ENCODE data around the gene GABRG1. TPM values are rescaled to one million over a fixed set of nuclear protein-coding genes. Genes with fewer than 3 reads are reported as not detected.

GABRG1 gene
- total RNA-seq, 1 donor from 2014 or later: not detected

GRCh38 chr4:45992728-45993127 is 131.1 kb downstream of the GABRG1 start:
- no peak for DNase-seq (ENCODE audit: extremely low spot score, unreplicated experiment)
- H3K9me3 Mint-ChIP-seq (ENCODE audit: unreplicated experiment): no peaks in the 10 kb centered on the region
- no peak for TF ChIP-seq CTCF (IDR thresholded peaks at IDR 0.05)
- no peaks in the 10 kb centered on the region for H3K27me3 Mint-ChIP-seq (ENCODE audit: unreplicated experiment)
- no peak overlapping the region for H3K27ac Mint-ChIP-seq (ENCODE audit: unreplicated experiment)
- no peaks in the 10 kb centered on the region for H3K36me3 Mint-ChIP-seq (ENCODE audit: unreplicated experiment)
- no peaks in the 10 kb centered on the region for H3K4me1 Mint-ChIP-seq (ENCODE audit: unreplicated experiment)
- no peak overlapping the region for H3K4me3 Mint-ChIP-seq (ENCODE audit: unreplicated experiment)

DNA sequence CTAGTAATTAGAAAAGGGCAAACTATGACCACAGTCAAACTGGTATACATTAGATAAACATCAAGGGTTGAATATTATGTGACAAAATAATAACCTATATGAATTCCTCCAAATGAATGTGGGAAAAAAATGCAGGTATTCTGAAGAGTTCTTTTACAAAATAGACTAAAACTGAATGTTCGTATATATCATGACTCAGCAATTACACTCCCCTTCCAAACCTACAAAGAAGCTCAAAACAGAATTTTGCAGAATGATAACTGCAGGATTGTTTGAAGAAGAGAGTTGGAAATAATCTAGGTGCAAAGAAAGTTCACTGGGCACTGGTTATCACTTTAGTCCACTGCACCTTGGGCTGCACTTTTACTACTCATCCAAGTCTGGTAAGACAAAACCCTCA is 134.1 kb downstream of the GABRG1 start:
- Mint-ChIP-seq H3K4me1 (ENCODE audit: unreplicated experiment) (no peaks in the 10 kb centered on the region), H3K36me3 (ENCODE audit: unreplicated experiment) (no peaks in the 10 kb centered on the region), H3K9me3 (ENCODE audit: unreplicated experiment) (peaks cover 13% of the 10 kb centered on the region), H3K27me3 (ENCODE audit: unreplicated experiment) (no peaks in the 10 kb centered on the region), H3K4me3 (ENCODE audit: unreplicated experiment) (no peak overlapping the region), H3K27ac (ENCODE audit: unreplicated experiment) (no peak overlapping the region)
- DNase-seq (ENCODE audit: extremely low spot score, unreplicated experiment): no peak
- TF ChIP-seq CTCF (IDR thresholded peaks at IDR 0.05): no peak

- no peaks in the 10 kb centered on the region for H3K27me3 Mint-ChIP-seq (ENCODE audit: unreplicated experiment)
- H3K36me3 Mint-ChIP-seq (ENCODE audit: unreplicated experiment): no peaks in the 10 kb centered on the region
- no peak overlapping the region for H3K27ac Mint-ChIP-seq (ENCODE audit: unreplicated experiment)
- H3K9me3 Mint-ChIP-seq (ENCODE audit: unreplicated experiment): peaks cover 13% of the 10 kb centered on the region
- no peak for DNase-seq (ENCODE audit: extremely low spot score, unreplicated experiment)
- no peaks in the 10 kb centered on the region for H3K4me1 Mint-ChIP-seq (ENCODE audit: unreplicated experiment)
- H3K4me3 Mint-ChIP-seq (ENCODE audit: unreplicated experiment): no peak overlapping the region
- no peak for TF ChIP-seq CTCF (IDR thresholded peaks at IDR 0.05)
Observed at GRCh38 chr4:45987858-45988257, 136.0 kb downstream of the GABRG1 start.
